GM12864 (cell line): ENCODE results near the gene PRODH2.
"Not testable (repeated sequence)": the region's sequence is repeated elsewhere in the genome, so short reads cannot be mapped to it uniquely, and the experiment has no call there.

ENCODE experiments used
- DNase-seq: peaks from one replicate; pipeline ENCODE4 v3.0.0-alpha.2; 2011; ENCODE audit warnings: low read depth
- H3K4me3 ChIP-seq: 2 replicates; pipeline ENCODE4 v1.5.1; 2011; ENCODE audit warnings: mild to moderate bottlenecking, low read depth, low read length, control low read depth
- CTCF ChIP-seq: IDR thresholded peaks from 2 replicates; pipeline ENCODE4 v1.5.1; 2011; ENCODE audit warnings: low read depth, mild to moderate bottlenecking, moderate library complexity, low read length, control low read depth, inconsistent platforms; ENCODE audit errors: missing control alignments

PRODH2 gene

GRCh38 chr19:35773020-35773806, 39.4 kb downstream of the PRODH2 start:
- H3K4me3 ChIP-seq: no peak overlapping the region
- TF ChIP-seq CTCF: no peak
- DNase-seq: no peak

DNA sequence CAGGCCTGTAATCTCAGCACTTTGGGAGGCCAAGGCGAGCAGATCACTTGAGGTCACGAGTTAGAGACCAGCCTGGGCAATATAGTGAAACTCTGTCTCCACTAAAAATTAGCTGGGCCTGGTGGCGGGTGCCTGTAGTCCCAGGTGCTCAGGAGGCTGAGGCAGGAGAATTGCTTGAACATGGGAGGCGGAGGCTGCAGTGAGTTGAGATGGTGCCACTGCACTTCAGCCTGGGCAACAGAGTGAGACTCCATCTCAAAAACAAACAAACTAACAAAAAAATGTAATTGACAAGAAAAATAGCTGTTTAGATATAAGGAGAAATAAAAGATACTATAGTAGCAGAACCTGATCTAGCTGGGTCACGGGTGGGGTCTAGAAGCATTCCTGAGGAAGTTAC, 40.3 kb downstream of the PRODH2 start:
- DNase-seq, H3K4me3 ChIP-seq: not testable (repeated sequence)

- DNase-seq: no peak
- H3K4me3 ChIP-seq: no peak overlapping the region
- no peak for TF ChIP-seq CTCF
Measured at GRCh38 chr19:35768082-35768421, 44.6 kb downstream of the PRODH2 start.

- TF ChIP-seq CTCF: no peak
Measured at GRCh38 chr19:35767288-35768081, 45.2 kb downstream of the PRODH2 start.

DNA sequence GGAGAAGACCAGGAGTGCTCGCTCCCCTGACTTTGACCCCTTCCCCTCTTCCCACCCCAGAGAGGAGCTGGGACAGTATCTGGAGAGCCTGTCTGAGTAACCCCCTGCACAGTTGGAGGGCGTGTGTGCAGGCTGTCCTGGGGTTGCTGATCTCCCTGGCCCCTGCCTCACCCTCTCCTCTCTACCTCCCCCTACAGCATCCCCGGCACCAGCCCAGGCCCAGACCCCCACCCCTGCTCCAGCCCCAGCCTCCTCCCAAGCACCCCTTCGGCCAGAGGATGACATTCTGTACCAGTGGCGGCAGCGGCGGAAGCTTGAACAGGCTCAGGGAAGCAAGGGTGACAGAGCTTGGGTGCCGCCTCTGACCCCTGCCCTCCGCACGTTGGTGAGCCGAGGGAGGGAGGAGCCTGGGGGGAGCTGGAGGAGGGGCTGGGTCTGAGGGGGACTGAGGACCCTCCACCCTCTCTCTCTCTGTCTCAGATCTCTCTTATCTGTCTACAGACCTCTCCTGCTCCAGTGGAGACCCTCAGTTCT, 46.0 kb downstream of the PRODH2 start:
- TF ChIP-seq CTCF: no peak
- H3K4me3 ChIP-seq: no peak overlapping the region
- no peak for DNase-seq

More at GRCh38 chr19:35767288-35768081, 45.2 kb downstream of the PRODH2 start:
- no peak for DNase-seq
- H3K4me3 ChIP-seq: no peak overlapping the region

- no peak for DNase-seq
- no peak for TF ChIP-seq CTCF
- no peak overlapping the region for H3K4me3 ChIP-seq
Measured at GRCh38 chr19:35764432-35765315, 48.0 kb downstream of the PRODH2 start.
